Brain microvascular endothelial cell (primary cell): ENCODE results near the gene GNPTG.
A peak's percentile ranks its signal among the peaks of the same experiment; 100 is the strongest.

ENCODE experiments used
- DNase-seq: peaks from one replicate; pipeline ENCODE4 v3.0.0-alpha.2; 2020
- H3K27ac ChIP-seq: fragments of 250-450 bp; sonication (Bioruptor Pico); 2 replicates; pipeline ENCODE4 v1.5.1; 2020; ENCODE audit warnings: mild to moderate bottlenecking, moderate library complexity
- H3K27me3 ChIP-seq: fragments of 250-450 bp; sonication (Bioruptor Pico); replicated peaks from 2 replicates; pipeline ENCODE4 v1.5.1; 2020; ENCODE audit warnings: mild to moderate bottlenecking
- H3K36me3 ChIP-seq: fragments of 250-450 bp; sonication (Bioruptor Pico); replicated peaks from 2 replicates; pipeline ENCODE4 v1.5.1; 2020; ENCODE audit warnings: mild to moderate bottlenecking
- H3K4me3 ChIP-seq: 2 replicates; pipeline ENCODE4 v1.5.1; 2011; ENCODE audit warnings: low read depth, mild to moderate bottlenecking, control low read depth, low read length, moderate library complexity
- CTCF ChIP-seq: IDR thresholded peaks from 2 replicates; pipeline ENCODE4 v1.5.1; 2011; ENCODE audit warnings: low read depth, mild to moderate bottlenecking, moderate library complexity, low read length, control low read depth, inconsistent platforms; ENCODE audit errors: missing control alignments
- in situ Hi-C: cut with HindIII; loops from 2 replicates; pipeline ENCODE4 v1.10.0; 2017; ENCODE audit warnings: low sequenced_read_pairs, low pct_ligation_motif_present

GNPTG gene

GRCh38 chr16:1350691-1351090 lies 1.0 kb upstream of the GNPTG start:
- no peak for DNase-seq
- TF ChIP-seq CTCF = no peak
- in situ Hi-C loops = no loop called here
- Histone ChIP-seq H3K27me3 (no peaks in the 10 kb centered on the region), H3K27ac (no peak overlapping the region), H3K4me3 (peak overlapping the region; percentile 81), H3K36me3 (peaks cover 17% of the 10 kb centered on the region)

- Histone ChIP-seq H3K4me3 (peak overlapping the region; percentile 81), H3K27ac (peak overlapping the region; percentile 29), H3K27me3 (no peaks in the 10 kb centered on the region), H3K36me3 (peaks cover 17% of the 10 kb centered on the region)
- no peak for DNase-seq
- in situ Hi-C loops = no loop called here
- TF ChIP-seq CTCF = no peak
Observed at GRCh38 chr16:1351215-1351581, 533 bp upstream of the GNPTG start.

- no peak overlapping the region for H3K27ac ChIP-seq
- no peak overlapping the region for H3K4me3 ChIP-seq
- DNase-seq = no peak
- in situ Hi-C loops = no loop called here
- H3K27me3 ChIP-seq = no peaks in the 10 kb centered on the region
- peaks cover 3% of the 10 kb centered on the region for H3K36me3 ChIP-seq
- no peak for TF ChIP-seq CTCF
Observed at GRCh38 chr16:1354815-1355540, 3.2 kb downstream of the GNPTG start.

- in situ Hi-C loops = no loop called here
- H3K4me3 ChIP-seq = no peak overlapping the region
- peaks cover 3% of the 10 kb centered on the region for H3K36me3 ChIP-seq
- no peaks in the 10 kb centered on the region for H3K27me3 ChIP-seq
- no peak overlapping the region for H3K27ac ChIP-seq
- no peak for TF ChIP-seq CTCF
- no peak for DNase-seq
Observed at GRCh38 chr16:1355591-1355990, 3.9 kb downstream of the GNPTG start.

GRCh38 chr16:1356061-1356900 lies 4.5 kb downstream of the GNPTG start:
- Histone ChIP-seq H3K27ac (no peak overlapping the region), H3K4me3 (no peak overlapping the region), H3K36me3 (peaks cover 3% of the 10 kb centered on the region), H3K27me3 (no peaks in the 10 kb centered on the region)
- no peak for DNase-seq
- in situ Hi-C loops = no loop called here
- TF ChIP-seq CTCF = no peak
